ENCODE data around the gene ADAMTS3.

DNA sequence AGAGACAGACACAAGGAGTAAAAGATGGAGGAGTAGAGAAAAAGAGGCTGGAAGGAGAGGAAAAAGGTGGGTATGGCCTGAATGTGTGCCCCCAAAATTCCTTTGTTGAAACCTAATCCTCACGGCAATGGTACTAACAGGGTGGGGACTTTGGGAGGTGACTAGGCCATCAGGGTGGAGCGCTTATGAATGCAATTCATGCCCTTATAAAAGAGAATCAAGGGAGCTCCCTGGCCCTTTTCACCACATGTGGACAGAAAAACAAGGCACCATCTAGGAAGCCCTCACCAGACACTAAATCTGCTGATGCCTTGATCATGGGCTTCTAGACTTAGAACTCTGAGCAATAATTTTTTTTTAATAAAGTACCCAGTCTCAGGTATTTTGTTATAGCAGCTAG lies 282.1 kb downstream of the ADAMTS3 start:
- TF ChIP-seq, protein P1, sequence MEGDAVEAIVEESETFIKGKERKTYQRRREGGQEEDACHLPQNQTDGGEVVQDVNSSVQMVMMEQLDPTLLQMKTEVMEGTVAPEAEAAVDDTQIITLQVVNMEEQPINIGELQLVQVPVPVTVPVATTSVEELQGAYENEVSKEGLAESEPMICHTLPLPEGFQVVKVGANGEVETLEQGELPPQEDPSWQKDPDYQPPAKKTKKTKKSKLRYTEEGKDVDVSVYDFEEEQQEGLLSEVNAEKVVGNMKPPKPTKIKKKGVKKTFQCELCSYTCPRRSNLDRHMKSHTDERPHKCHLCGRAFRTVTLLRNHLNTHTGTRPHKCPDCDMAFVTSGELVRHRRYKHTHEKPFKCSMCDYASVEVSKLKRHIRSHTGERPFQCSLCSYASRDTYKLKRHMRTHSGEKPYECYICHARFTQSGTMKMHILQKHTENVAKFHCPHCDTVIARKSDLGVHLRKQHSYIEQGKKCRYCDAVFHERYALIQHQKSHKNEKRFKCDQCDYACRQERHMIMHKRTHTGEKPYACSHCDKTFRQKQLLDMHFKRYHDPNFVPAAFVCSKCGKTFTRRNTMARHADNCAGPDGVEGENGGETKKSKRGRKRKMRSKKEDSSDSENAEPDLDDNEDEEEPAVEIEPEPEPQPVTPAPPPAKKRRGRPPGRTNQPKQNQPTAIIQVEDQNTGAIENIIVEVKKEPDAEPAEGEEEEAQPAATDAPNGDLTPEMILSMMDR (conservative IDR thresholded peaks at IDR 0.05; ENCODE audit: low read length) = no peak
- no peak for TF ChIP-seq EZH2phosphoT487 (IDR thresholded peaks at IDR 0.05; ENCODE audit: borderline replicate concordance, low read depth, low read length)

Measured in OCI-LY7 (cell line).